WERI-Rb-1 (cell line): ENCODE results near the gene IGF2R.

ENCODE experiments used
- DNase-seq: peaks from one replicate; pipeline ENCODE4 v3.0.0-alpha.2; 2020
- H3K27ac ChIP-seq: fragments of 250-450 bp; sonication (Bioruptor Pico); 2 replicates; pipeline ENCODE4 v1.5.1; 2020; ENCODE audit warnings: mild to moderate bottlenecking, moderate library complexity
- H3K27me3 ChIP-seq: fragments of 250-450 bp; sonication (Bioruptor Pico); 2 replicates; pipeline ENCODE4 v1.5.1; 2021; ENCODE audit warnings: mild to moderate bottlenecking, low read depth, moderate library complexity; ENCODE audit not compliant: insufficient read depth, severe bottlenecking
- H3K36me3 ChIP-seq: fragments of 250-450 bp; sonication (Bioruptor Pico); 2 replicates; pipeline ENCODE4 v1.5.1; 2020; ENCODE audit warnings: mild to moderate bottlenecking, moderate library complexity
- H3K4me3 ChIP-seq: 2 replicates; pipeline ENCODE4 v1.5.1; 2011; ENCODE audit warnings: low read depth, mild to moderate bottlenecking, control low read depth, low read length
- H3K9me3 ChIP-seq: fragments of 250-450 bp; sonication (Bioruptor Pico); 2 replicates; pipeline ENCODE4 v1.5.1; 2021; ENCODE audit warnings: mild to moderate bottlenecking, moderate library complexity; ENCODE audit not compliant: severe bottlenecking
- TF ChIP-seq, protein P1 (sequence below): IDR thresholded peaks from 2 replicates; pipeline ENCODE4 v1.5.1; 2011; ENCODE audit warnings: low read depth, mild to moderate bottlenecking, control low read depth, inconsistent platforms, low read length

The IGF2R gene

DNA sequence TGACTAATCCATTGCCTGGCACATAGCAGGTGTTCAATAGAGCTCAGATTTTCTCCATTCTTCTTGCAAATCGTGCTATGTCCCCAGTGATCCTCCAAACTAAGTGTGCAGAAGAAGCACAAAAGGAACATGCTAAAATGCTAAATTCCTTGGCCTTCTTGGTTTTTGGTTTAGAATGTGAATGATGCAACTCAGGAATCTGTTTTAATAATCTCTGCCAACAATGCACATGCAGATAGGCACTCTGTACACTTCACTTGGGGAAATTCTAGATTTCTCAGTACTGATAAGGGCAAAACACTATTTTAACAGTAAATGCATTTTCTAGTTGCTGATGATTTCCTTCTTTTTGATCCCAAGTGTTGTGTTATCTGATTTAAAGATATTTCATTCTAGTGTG, 188.0 kb downstream of the IGF2R start:
- H3K27me3 ChIP-seq, result peaks cover 51% of the 10 kb centered on the region
- H3K4me3 ChIP-seq, result no peak overlapping the region
- TF ChIP-seq, protein P1, sequence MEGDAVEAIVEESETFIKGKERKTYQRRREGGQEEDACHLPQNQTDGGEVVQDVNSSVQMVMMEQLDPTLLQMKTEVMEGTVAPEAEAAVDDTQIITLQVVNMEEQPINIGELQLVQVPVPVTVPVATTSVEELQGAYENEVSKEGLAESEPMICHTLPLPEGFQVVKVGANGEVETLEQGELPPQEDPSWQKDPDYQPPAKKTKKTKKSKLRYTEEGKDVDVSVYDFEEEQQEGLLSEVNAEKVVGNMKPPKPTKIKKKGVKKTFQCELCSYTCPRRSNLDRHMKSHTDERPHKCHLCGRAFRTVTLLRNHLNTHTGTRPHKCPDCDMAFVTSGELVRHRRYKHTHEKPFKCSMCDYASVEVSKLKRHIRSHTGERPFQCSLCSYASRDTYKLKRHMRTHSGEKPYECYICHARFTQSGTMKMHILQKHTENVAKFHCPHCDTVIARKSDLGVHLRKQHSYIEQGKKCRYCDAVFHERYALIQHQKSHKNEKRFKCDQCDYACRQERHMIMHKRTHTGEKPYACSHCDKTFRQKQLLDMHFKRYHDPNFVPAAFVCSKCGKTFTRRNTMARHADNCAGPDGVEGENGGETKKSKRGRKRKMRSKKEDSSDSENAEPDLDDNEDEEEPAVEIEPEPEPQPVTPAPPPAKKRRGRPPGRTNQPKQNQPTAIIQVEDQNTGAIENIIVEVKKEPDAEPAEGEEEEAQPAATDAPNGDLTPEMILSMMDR, result no peak
- H3K27ac ChIP-seq, result no peak overlapping the region
- DNase-seq, result no peak
- H3K9me3 ChIP-seq, result no peaks in the 10 kb centered on the region
- no peaks in the 10 kb centered on the region for H3K36me3 ChIP-seq

DNA sequence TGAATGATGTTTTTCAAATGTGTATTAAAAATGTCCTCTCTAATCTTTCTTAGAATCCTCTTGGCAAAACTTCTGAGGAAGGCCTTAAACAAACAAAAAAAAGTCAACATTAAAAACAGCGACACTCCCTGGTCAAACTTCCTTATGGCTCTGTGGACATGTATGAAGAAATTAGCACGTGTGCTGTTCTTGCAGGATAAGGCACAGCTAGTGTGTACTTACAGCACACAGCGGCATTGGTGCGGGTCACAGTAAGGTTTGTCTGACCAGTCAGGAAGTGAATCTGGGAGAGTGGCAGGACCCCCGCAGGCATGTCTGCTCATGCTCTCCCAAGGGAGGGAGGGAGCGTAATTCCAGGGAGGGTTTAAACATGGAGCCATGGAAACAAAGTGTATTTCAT, 191.6 kb downstream of the IGF2R start:
- no peaks in the 10 kb centered on the region for H3K36me3 ChIP-seq
- TF ChIP-seq, protein P1, result no peak
- no peaks in the 10 kb centered on the region for H3K9me3 ChIP-seq
- no peak for DNase-seq
- peaks cover 49% of the 10 kb centered on the region for H3K27me3 ChIP-seq
- no peak overlapping the region for H3K4me3 ChIP-seq
- no peak overlapping the region for H3K27ac ChIP-seq
